ENCODE data around the gene ETS1.

DNA sequence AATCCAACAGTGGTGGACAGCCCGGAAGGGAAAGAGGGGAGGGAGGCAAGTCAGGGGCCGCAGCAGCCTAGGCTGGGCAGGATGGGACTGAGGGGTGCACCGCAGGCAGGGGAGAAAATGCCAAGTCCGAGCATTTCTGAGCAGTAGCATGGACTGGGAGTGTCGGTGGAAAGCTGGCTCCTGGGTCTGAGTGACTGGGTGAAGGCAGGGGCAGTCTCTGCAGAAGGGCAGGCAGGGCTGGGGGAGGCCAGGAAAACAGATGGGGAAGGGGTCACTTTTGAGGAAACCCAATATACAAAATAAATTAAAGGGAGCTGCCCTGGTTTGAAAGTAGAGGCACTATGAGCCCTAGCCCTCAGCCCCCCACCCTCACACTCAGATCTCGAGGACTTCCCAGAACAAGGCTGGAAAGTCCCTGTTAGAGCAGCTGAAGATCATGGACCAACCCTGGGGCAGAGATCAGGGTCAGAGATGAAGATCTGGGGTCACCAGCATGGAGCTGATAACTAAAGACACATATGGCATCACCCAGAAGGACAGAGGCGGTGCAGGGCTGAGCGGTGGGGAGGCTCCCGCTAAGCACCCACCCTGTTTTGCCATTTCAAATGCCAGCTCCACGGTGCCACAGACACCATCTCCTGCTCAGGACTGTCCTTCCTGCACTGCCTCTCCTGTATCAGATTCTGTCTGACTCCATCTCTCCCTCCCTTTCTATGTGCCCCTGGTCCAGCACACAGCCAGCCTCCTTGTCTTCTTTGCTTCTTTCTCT lies 32.4 kb upstream of the ETS1 start:
- TF ChIP-seq POLR2AphosphoS5 (IDR thresholded peaks at IDR 0.05) = no peak
- no peak for TF ChIP-seq CTCF (IDR thresholded peaks at IDR 0.05)

Data from prostate gland (tissue), 2 donors.